GM18907 (cell line): ENCODE measurements around the gene GASK1B.
A peak's percentile ranks its signal among the peaks of the same experiment; 100 is the strongest.

Experiments used
- ATAC-seq: cut with Tn5 transposase; IDR thresholded peaks from one replicate; pipeline ENCODE4 v1.9.1; 2021; ENCODE audit warnings: mild to moderate bottlenecking, moderate library complexity; ENCODE audit not compliant: unreplicated experiment

GASK1B gene

GRCh38 chr4:158189422-158189821 lies 16.6 kb upstream of the GASK1B start:
- ATAC-seq = no peak

DNA sequence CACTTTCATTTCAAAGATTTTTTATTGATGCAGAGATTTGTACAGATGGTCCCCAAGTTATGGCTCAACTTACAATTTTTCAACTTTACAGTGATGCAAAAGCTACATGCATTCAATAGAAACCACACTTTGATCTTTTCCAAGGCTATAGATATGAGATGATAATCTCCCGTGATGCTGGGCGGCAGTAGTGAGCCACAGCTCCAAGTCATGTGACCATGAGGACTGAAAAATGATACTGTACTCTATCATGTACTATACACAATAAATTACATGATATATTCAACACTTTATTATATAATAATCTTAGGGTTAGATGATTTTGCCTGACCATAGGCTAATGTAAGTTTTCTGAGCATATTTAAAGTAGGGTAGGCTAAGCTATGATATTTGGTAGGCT lies 14.0 kb upstream of the GASK1B start:
- no peak for ATAC-seq

GRCh38 chr4:158182736-158183135 lies 9.9 kb upstream of the GASK1B start:
- ATAC-seq = no peak

GRCh38 chr4:158181906-158182305 lies 9.1 kb upstream of the GASK1B start:
- no peak for ATAC-seq

GRCh38 chr4:158179465-158179864 lies 6.6 kb upstream of the GASK1B start:
- no peak for ATAC-seq

DNA sequence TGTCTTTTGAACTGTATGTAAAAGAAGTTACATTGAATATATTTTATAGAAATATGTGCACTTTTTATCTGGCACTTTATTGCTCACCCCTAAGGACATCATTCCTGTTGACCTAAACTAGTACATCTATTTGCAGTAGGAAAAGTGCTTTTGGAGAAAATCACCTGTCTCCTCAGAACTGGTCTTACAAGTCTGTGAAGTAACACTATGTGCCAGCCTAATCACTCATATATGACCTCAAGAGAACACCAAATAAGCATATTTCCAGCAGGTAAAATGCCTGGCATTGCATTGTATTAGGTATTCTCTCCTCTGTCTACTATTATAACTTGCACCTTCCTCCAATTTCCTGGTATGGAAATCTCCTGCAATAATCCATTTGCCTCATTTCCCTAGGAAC lies 4.0 kb upstream of the GASK1B start:
- ATAC-seq = no peak

DNA sequence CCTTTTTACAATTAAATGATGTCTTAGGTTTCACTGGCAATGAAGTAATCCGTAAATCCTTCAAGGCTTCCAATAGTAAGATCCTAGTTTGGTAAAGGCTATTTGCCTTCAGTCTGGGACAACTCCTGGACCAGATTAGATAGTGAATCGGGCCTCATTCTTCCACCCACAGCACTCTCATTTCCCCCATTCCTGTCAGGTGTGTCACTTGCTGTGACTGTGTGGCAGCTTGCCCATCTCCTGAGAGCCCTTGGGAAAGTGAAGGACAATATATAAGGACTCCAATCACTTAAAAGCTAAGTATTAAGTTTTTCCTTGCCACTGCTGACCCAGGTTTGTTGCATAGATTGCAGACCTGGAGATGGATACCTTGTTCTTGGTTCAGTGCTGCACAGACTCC lies 3.3 kb upstream of the GASK1B start:
- no peak for ATAC-seq

DNA sequence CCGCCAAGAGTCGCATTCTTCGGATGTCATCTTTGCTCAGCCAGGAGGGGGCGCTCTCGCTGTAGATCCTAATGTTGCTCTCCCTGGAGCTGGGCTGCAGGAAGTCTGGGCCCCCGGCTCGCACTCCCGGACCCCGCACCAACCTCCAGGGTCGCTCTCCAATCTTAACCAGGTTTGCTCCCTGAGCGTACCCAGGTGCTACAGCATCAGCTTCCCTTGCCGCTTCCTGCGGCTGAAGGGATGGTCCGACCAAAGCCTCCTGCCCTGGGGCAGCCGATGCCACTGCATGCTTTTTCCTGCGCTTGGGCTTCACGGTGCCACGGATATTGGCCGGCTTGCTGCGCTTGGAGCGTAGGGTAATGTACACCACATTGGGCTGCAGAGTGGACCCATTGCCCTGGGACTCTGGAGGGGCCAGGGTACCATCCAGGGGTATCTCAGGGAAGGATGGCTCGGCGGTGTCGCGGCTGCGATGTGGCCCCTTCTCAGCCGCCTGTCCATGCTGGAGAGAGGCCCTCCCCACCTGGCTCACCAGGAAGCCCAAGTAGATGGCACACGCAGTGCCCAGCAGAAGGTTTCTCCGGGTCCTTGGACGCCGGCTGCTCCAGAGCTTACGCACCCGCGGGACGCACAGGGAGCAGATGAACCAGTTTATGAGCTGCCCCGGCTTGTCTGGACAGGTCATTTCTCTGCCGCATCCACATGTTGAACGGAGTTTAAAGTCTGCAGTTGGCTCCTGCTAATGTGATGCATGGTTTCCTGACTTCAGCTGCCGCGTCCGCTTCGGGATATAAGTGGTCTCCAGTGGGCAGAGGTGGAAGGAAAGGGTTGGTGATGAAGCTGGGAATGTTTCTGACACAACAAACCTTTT lies 1.9 kb downstream of the GASK1B start:
- ATAC-seq = peak; percentile 36

DNA sequence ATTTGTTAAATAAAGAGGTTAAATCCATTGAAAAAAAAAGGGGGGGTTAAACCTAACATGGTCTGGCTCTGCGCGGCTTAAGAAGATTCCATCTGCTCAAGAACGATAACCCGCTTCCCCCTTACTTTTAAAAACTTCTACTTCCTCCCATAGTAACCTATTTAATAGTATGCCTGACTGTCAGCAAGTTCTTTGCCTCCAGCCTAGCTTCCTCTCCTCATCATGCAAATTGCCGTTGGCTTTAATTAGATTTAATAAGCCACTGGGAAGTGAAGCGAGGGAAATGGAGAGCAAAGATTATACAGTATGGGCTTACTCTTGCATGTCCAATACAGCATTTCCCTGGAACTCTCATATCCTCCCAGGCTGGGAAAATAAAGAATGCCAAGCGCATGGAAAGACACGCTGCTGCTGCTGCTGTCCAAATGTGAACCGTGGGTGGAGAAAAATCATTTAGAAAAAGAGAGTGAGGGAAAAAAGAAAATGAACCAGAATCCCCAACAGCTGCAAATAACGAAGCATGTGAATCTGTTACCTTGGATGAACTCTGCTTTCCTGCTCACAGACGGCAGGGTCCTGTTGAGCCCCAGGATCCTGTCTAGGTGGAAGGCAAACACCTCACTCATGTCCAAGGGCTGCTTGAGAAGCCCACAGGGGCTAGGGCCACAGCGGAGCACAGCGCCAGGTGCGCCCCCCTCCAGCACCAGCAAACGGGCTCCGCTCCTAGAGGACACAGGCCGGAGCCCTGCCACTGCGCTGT lies 2.7 kb downstream of the GASK1B start:
- no peak for ATAC-seq

DNA sequence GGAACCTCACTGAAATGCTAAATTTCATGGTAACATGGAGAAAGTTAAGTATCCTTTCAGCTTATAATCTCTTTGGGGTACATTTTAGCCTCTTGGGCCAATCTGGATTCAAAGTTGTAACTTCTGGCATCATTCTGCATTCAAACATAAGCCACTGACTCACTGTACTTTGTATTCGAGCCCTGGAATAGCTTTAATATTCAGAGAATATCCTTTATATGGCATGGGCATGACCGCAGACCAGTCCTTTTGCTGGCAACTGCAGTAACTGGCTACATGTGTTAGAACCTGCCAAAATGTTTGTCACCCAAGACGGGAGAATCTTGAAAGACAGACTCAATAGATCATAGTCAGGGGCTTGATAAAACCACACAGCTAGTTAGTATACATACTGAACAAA lies 3.3 kb downstream of the GASK1B start:
- no peak for ATAC-seq

DNA sequence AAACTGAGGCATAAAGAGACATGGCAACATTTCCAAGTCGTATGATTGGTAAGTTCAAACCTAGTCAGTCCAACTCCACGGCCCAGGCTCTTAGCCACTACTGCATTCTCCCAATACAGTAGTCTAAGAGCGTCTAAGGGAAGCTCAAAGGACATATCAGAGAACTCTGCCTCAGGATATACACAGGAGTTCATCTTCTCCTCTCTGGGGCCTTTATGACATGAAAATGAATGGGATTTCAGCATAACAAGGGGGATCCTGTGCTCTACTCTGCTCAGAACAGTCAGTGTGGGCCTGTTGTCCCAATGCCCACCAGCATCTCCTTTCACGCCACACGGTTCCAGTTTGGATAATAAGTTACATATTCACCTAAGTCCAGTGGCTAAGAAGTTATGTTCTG lies 4.2 kb downstream of the GASK1B start:
- ATAC-seq = no peak

- no peak for ATAC-seq
Measured at GRCh38 chr4:158166701-158167100, 6.1 kb downstream of the GASK1B start.

DNA sequence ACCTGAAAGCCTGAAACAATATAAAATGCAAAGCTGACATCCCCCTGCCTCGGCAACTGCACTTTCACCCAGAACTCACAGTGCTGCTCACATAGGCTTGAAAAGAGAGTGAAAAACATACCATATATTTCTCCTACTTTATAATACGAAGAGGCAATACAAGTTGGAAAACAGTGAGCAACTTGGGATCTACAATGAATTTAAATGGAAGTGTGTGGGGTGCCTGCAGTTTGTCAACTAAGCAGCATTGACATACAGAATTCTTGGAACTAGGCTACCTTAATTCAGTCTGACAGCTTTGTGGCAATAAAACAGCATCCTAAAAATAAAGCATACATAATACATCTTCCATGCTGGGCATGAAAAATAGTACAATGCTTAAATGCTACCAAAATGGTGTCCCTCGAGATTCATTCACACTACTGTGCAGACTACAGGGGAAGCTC lies 8.0 kb downstream of the GASK1B start:
- ATAC-seq = no peak

- no peak for ATAC-seq
Measured at GRCh38 chr4:158163941-158164767, 8.7 kb downstream of the GASK1B start.

DNA sequence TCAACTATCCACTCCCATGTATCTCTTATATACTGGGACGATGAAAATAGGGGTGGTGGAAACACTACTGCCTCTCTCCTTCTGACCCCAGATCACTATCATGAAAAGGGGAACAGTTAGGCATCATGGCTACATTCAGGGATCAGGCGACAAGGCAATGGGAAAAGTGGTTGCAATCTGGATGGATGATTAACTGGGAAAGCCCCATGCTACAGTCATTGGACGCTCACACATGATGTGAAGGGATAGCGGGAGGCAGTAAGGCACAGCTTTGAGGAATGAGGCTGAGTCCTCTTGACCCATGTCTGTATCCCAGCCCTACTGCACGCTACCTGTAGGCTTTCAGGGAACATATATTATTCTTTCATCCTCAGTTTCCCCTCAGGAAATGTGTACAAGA lies 10.2 kb downstream of the GASK1B start:
- ATAC-seq = no peak

DNA sequence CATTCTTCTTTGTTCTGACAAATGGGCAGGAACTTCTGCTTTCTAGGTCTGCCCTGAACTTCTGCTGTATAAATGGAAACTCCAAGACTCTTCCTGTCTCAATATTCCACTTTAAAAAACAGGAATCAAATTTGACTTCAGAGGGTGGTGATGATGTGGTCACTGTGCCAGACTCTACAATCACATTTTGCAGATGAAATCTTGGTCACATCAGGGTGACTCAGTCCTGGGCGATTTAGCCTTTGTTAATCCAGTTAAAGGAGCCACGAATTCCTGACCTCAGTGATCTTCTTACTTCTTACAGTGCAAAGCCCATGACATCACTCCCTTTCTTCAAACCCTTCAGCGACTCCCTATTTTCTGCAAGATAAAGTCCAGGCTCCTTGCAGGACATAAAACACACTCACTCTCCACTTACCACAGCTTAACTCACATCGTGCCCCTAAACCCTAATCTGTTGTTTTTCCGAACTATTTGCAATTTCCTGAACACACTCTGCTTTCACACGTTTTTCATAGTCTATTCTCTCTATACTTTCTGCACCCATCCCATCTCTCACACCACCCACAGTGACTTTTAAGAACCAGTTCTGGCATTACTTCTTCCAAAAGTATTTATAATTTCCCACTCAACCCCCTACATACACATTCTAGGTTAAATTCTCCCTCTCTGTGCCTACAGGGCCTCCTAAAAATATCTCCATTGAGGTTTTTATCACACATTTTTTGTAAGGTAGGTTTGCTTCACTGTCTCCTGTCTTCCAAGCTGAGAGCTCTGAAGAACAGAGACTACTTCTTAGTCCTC lies 11.1 kb downstream of the GASK1B start:
- no peak for ATAC-seq

GRCh38 chr4:158159718-158160094 lies 13.1 kb downstream of the GASK1B start:
- ATAC-seq = no peak

DNA sequence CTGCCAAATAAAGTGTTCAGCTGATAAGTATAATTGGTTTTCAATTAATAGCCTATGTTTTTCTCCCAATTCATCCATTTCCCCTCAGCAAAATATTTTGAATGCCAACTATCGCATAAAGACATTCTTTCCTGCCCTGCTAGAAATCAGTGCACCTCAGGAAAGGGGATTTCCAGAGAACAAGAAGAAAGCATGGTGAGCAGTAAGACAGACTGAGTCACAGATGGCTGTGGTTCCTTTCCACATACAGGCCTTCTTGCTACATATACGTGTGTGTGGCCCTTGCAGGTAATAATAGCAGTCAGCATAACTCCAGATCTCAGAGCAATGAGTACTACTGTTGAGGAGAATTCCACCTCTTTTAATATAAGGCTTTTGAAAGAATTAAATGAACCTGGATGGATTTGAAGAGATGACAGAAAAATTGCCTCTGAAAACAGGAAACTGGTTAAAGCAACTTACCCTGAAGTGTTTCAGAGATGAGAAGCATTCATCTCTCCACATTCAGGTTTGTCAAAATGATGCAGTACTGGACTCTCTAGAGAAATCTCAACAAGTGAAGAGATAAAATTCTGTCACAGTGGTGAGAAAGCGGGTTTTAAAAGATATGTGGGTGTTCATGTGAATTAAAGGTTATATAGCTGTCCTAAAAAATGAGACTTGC lies 13.6 kb downstream of the GASK1B start:
- peak; percentile 70 for ATAC-seq

GRCh38 chr4:158157412-158157811 lies 15.4 kb downstream of the GASK1B start:
- no peak for ATAC-seq
